Right cardiac atrium (tissue), 5 donors: ENCODE results near the gene NCAN. TPM values are rescaled to one million over a fixed set of nuclear protein-coding genes. Genes with fewer than 3 reads are reported as not detected.

Experiments used
- ATAC-seq, 2 donors: fragments of 200-7000 bp; cut with Tn5 transposase; one replicate each; pipeline versions ENCODE4 v1.8.0 to v1.9.1; 2020; ENCODE audit warnings: moderate library complexity in 2 of 2, mild to moderate bottlenecking in 1 of 2
- DNase-seq, 3 donors: peaks; one replicate each; pipeline ENCODE4 v3.0.0-alpha.2; 2020
- H3K27ac ChIP-seq: one replicate; pipeline ENCODE4 v1.5.1; 2013; ENCODE audit warnings: mild to moderate bottlenecking, low read length, control low read depth, moderate library complexity
- H3K27me3 ChIP-seq: one replicate; pipeline ENCODE4 v1.6.1; 2013; ENCODE audit not compliant: control insufficient read depth, insufficient read depth
- H3K4me1 ChIP-seq: one replicate; pipeline ENCODE4 v1.6.1; 2013; ENCODE audit warnings: low read length; ENCODE audit not compliant: control insufficient read depth, insufficient read depth
- H3K4me3 ChIP-seq: one replicate; pipeline ENCODE4 v1.5.1; 2013; ENCODE audit warnings: low read length, control low read depth
- H3K9me3 ChIP-seq: one replicate; pipeline ENCODE4 v1.6.1; 2013; ENCODE audit warnings: low read length; ENCODE audit not compliant: control insufficient read depth
- WGBS: extraction: QIAGEN DNeasy Blood & Tissue Kit; methylation state at CpG from one replicate; pipeline ENCODE4 v1.1.7; 2013; 5-methylcytosine and 5-hydroxymethylcytosine counted together
- intact Hi-C, 4 donors: fragments of 100-400 bp; cut with DNase I; formaldehyde crosslinking; loops; one replicate each; pipeline versions ENCODE4 v1.11.0 to v1.14.0; 2022 to 2023
- polyA plus RNA-seq: library from polyadenylated mRNA; stranded (reverse); fragments of 200-250 nt; gene quantifications from one replicate; pipeline ENCODE4 v1.2.3, GENCODE V29; 2013
- total RNA-seq, 4 donors: library from RNA; stranded (reverse); fragmentation: NEBNext Ultra II Directional; extraction: Animal tissue kit (Norgen Biotek cat#: 25700); gene quantifications; one replicate each; pipeline ENCODE4 v1.2.1, GENCODE V29; 2021
- donor health status: healthy with polysubstance abuse.
- donor health status: DM: no; HTN: yes; CAD: no.
- donor health status: DM: no; HTN: no; CAD: no.
- donor health status: DM: no; HTN: yes; CAD: no; lungs with severe emphysema.
- donor health status: DM: yes; HTN: yes; CAD: no.

NCAN gene
- total and polyA plus RNA-seq, 5 donors, result not detected

GRCh38 chr19:19176950-19177349 is 34.8 kb upstream of the NCAN start:
- H3K27me3 ChIP-seq, result no peaks in the 10 kb centered on the region
- no peak overlapping the region for H3K4me3 ChIP-seq
- H3K9me3 ChIP-seq, result no peaks in the 10 kb centered on the region
- H3K27ac ChIP-seq, result no peak overlapping the region
- intact Hi-C loops, result no loop called here
- DNase-seq (no peak), ATAC-seq (no peak)
- H3K4me1 ChIP-seq, result no peaks in the 10 kb centered on the region
- WGBS, result 87% methylated on average over 8 of the region's 8 CpGs

GRCh38 chr19:19179548-19180441 is 32.0 kb upstream of the NCAN start:
- H3K27ac ChIP-seq, result no peak overlapping the region
- no peak overlapping the region for H3K4me3 ChIP-seq
- ATAC-seq (no peak), DNase-seq (no peak)
- no peaks in the 10 kb centered on the region for H3K4me1 ChIP-seq
- intact Hi-C loops, result no loop called here
- 83% methylated on average over 17 of the region's 17 CpGs for WGBS
- H3K27me3 ChIP-seq, result no peaks in the 10 kb centered on the region
- no peaks in the 10 kb centered on the region for H3K9me3 ChIP-seq

GRCh38 chr19:19181488-19181998 is 30.2 kb upstream of the NCAN start:
- Histone ChIP-seq H3K9me3 (no peaks in the 10 kb centered on the region), H3K27me3 (no peaks in the 10 kb centered on the region), H3K4me1 (no peaks in the 10 kb centered on the region), H3K27ac (no peak overlapping the region), H3K4me3 (no peak overlapping the region)
- intact Hi-C loops, result no loop called here
- DNase-seq (no peak), ATAC-seq (no peak)
- 90% methylated on average over 9 of the region's 9 CpGs for WGBS

GRCh38 chr19:19185853-19186740 is 25.7 kb upstream of the NCAN start:
- 62% methylated on average over 9 of the region's 9 CpGs for WGBS
- H3K27ac ChIP-seq, result no peak overlapping the region

DNA sequence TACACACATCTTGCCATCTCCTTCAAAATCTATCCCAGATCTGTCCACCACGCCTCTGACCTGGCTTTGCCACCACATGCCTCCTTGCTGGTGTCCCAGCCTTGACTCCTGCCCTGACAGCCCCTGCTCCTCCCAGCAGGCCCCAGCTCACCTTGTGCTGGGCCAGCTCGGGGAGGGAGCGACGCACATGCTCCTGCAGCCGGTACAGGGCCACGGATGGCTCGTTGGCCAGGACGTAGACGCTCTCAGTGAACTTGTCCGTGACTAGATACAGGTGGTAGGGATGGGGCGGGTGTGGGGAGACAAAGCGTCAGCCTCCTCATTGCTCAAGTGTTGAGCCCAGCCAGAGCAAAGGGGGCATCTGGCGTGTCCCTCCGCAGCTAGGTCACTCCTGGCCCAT is 25.0 kb upstream of the NCAN start:
- 92% methylated on average over 14 of the region's 14 CpGs for WGBS
- intact Hi-C loops, result no loop called here

More at GRCh38 chr19:19185853-19186740, 25.7 kb upstream of the NCAN start:
- Histone ChIP-seq H3K4me3 (no peak overlapping the region), H3K27me3 (no peaks in the 10 kb centered on the region), H3K4me1 (peaks cover 2% of the 10 kb centered on the region), H3K9me3 (no peaks in the 10 kb centered on the region)
- DNase-seq (no peak), ATAC-seq (peak; percentile 57 to 59)
- intact Hi-C loops, result no loop called here

DNA sequence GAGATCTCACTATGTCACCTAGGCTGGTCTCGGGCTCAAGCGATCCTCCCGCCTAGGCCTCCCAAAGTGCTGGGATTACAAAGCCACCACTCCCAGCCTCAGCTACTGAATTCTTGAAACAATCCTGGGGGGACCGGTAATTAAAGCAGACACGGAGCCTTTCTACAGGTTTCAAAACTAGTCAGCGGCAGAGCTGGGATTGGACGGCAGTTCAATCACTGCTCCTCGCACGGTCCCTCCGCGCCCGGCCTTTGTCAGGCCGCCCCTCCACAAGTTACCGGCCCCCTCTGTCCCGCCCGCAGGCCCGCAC is 20.0 kb upstream of the NCAN start:
- H3K4me3 ChIP-seq, result peak overlapping the region; percentile 84
- peak overlapping the region; percentile 100 for H3K27ac ChIP-seq
- DNase-seq (no peak), ATAC-seq (no peak)
- H3K27me3 ChIP-seq, result no peaks in the 10 kb centered on the region
- no peaks in the 10 kb centered on the region for H3K9me3 ChIP-seq
- 0% methylated on average over 17 of the region's 17 CpGs for WGBS
- peaks cover 6% of the 10 kb centered on the region for H3K4me1 ChIP-seq
- intact Hi-C loops, result loop anchor here in 1 of 4 donors (10.0 kb wide), 1 partner anchor 133 kb away; the partner anchor contains the start of genes MAU2 and SUGP1

More for the DNA sequence above, 25.0 kb upstream of the NCAN start:
- Histone ChIP-seq H3K27me3 (no peaks in the 10 kb centered on the region), H3K27ac (no peak overlapping the region), H3K9me3 (no peaks in the 10 kb centered on the region), H3K4me1 (peaks cover 3% of the 10 kb centered on the region), H3K4me3 (no peak overlapping the region)
- ATAC-seq (no peak), DNase-seq (no peak)

GRCh38 chr19:19192078-19192882 is 19.5 kb upstream of the NCAN start, which contains the start of the genes BORCS8 and RFXANK:
Gene BORCS8, minus strand, starts transcription at chr19:19192152. Its CDS starts 35 bp downstream, at chr19:19192117.
Gene RFXANK, plus strand, starts transcription at chr19:19192258. Its CDS starts 1,689 bp downstream, at chr19:19193947.
- intact Hi-C loops, result loop anchor here in 1 of 4 donors (10.0 kb wide), 1 partner anchor 133 kb away; the partner anchor contains the start of genes MAU2 and SUGP1
- ATAC-seq (peak; percentile 97 to 98), DNase-seq (peak; percentile 99)
- Histone ChIP-seq H3K27ac (peak within 1 kb of the TSS; percentile 100), H3K27me3 (no peaks in the 10 kb centered on the region), H3K4me1 (peaks cover 6% of the 10 kb centered on the region), H3K9me3 (no peaks in the 10 kb centered on the region), H3K4me3 (peak within 1 kb of the TSS; percentile 91)
- under 1% methylated on average over 53 of the region's 53 CpGs for WGBS

- 1% methylated on average over 22 of the region's 22 CpGs for WGBS
- Histone ChIP-seq H3K9me3 (no peaks in the 10 kb centered on the region), H3K27ac (peak overlapping the region; percentile 71), H3K27me3 (no peaks in the 10 kb centered on the region), H3K4me3 (peak overlapping the region; percentile 91), H3K4me1 (peaks cover 6% of the 10 kb centered on the region)
- intact Hi-C loops, result loop anchor here in 1 of 4 donors (10.0 kb wide), 1 partner anchor 132 kb away; the partner anchor contains the start of genes MAU2 and SUGP1
- DNase-seq, result no peak
- ATAC-seq, result peak in 1 of 2 donors; percentile 4
These were observed 18.8 kb upstream of the NCAN start for GRCh38 chr19:19192910-19193423.

DNA sequence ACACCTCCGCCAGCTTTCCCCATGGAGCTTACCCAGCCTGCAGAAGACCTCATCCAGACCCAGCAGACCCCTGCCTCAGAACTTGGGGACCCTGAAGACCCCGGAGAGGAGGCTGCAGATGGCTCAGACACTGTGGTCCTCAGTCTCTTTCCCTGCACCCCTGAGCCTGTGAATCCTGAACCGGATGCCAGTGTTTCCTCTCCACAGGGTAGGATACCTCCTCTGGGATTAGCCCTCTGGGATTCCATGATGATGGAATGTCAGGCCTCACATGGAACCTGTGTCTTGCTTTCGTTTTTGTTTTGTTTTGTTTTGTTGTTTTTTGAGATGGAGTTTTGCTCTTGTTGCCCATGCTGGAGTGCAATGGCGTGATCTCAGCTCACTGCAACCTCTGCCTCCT is 17.8 kb upstream of the NCAN start:
- intact Hi-C loops, result loop anchor here in 1 of 4 donors (10.0 kb wide), 1 partner anchor 131 kb away; the partner anchor contains the start of genes MAU2 and SUGP1
- no peaks in the 10 kb centered on the region for H3K9me3 ChIP-seq
- ATAC-seq (no peak), DNase-seq (no peak)
- H3K27ac ChIP-seq, result peak overlapping the region; percentile 46
- H3K27me3 ChIP-seq, result no peaks in the 10 kb centered on the region
- WGBS, result 63% methylated on average over 5 of the region's 5 CpGs
- peaks cover 6% of the 10 kb centered on the region for H3K4me1 ChIP-seq
- no peak overlapping the region for H3K4me3 ChIP-seq
